ENCODE measurements around the gene DLST. TPM values are rescaled to one million over a fixed set of nuclear protein-coding genes. Genes with fewer than 3 reads are reported as not detected.

Gene DLST
- polyA plus RNA-seq, 2 of the 4 experiments (the other 2 are of a cell fraction): 102 to 129 TPM

DNA sequence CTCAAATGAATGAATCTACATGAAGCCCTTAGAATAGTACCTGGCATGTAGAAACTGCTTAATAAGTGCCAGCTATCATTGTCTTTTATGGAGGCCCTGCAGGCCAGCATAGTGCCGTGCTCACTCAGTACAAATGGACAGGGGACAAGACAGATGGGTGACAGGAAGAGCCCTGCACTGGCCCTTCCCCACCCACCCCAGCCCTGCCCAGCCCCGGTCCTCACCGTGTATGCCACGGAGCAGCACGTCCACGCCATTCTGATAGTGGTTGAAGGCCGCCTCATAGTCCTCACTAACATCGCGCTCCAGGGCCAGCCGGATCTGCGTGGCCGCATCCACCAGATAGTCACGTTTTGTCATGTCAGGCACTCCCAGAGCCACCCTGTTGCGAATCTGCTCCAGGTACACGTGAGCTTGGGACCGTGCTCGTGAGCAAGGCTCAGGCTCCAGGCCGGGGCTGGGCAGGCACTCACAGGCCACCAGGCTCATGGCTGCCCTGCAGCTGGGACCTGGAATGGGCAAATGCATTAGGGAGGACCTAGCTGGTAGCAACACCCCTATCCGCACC lies 39.4 kb downstream of the DLST start:
- ATAC-seq (no peak), DNase-seq (ENCODE audit: low read depth in 1 of 2, low spot score in 1 of 2) (no peak), FAIRE-seq (no peak)
- Histone ChIP-seq H3K27ac (no peak overlapping the region), H3K4me3 (no peak overlapping the region), H3K4me1 (no peaks in the 10 kb centered on the region), H3K9me3 (no peaks in the 10 kb centered on the region), H3K4me2 (no peak overlapping the region)
- WGBS (ENCODE audit: missing lambda C conversion rate): 94% methylated on average over 17 of the region's 19 CpGs
- POLR2A ChIA-PET: interaction anchor here (0.5 kb wide), 1 partner anchor 158 kb away, joined by 9 read pairs; no protein-coding TSS in a partner anchor
- CTCF ChIA-PET: interaction anchor here (0.6 to 5.7 kb wide), 10 partner anchors 13 to 376 kb away, joined by 3 to 30 read pairs (median 4); no protein-coding TSS in a partner anchor
- TF ChIP-seq, protein P1, sequence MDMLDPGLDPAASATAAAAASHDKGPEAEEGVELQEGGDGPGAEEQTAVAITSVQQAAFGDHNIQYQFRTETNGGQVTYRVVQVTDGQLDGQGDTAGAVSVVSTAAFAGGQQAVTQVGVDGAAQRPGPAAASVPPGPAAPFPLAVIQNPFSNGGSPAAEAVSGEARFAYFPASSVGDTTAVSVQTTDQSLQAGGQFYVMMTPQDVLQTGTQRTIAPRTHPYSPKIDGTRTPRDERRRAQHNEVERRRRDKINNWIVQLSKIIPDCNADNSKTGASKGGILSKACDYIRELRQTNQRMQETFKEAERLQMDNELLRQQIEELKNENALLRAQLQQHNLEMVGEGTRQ (IDR thresholded peaks at IDR 0.05): no peak
- TF ChIP-seq, protein P2, sequence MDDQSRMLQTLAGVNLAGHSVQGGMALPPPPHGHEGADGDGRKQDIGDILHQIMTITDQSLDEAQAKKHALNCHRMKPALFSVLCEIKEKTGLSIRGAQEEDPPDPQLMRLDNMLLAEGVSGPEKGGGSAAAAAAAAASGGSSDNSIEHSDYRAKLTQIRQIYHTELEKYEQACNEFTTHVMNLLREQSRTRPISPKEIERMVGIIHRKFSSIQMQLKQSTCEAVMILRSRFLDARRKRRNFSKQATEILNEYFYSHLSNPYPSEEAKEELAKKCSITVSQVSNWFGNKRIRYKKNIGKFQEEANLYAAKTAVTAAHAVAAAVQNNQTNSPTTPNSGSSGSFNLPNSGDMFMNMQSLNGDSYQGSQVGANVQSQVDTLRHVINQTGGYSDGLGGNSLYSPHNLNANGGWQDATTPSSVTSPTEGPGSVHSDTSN (IDR thresholded peaks at IDR 0.05): no peak
- no peak for TF ChIP-seq ZFP36 (IDR thresholded peaks at IDR 0.05; ENCODE audit: borderline replicate concordance, partially characterized antibody)
- TF ChIP-seq RFX5 (IDR thresholded peaks at IDR 0.05): no peak
- TF ChIP-seq, protein P3, sequence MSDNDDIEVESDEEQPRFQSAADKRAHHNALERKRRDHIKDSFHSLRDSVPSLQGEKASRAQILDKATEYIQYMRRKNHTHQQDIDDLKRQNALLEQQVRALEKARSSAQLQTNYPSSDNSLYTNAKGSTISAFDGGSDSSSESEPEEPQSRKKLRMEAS (IDR thresholded peaks at IDR 0.05): no peak

DNA sequence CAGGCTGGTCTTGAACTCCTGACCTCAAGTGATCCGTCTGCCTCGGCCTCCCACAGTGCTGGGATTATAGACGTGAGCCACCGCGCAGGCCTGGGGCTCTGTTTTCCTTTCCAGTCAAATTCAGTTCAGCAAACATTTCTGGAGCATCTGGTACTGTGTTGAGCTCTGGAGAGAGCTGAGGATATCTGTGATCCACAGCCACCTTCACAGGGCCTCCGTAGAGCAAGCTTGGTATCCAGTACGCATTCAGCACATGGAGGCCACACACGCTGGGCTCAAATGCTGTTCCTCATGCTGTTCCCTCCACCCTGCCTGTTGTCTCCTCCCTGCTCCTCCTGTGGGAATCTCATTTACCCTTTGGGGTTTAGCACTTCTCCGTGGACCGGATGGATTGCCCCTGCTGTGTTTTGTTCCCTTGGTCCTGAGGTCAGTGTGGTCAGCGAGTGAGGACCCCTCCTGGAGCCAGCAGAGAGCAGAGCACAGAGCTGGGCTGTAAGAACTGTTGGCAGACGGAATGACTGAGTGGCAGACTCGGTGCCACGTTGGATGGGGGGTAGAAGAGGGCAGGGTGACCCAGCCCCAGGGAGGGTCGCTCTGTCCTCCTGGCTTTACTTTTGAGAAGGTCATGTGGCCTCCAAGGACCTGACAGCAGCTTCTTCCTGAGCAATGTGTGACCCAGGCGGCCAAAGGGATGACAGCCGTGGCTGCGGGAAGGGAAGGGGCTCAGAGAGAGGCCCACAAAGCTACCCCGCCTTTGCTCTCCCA lies 40.5 kb downstream of the DLST start:
- TF ChIP-seq HOXB5 (CRISPR knock-in tag; IDR thresholded peaks at IDR 0.05) (no peak), RFX5 (IDR thresholded peaks at IDR 0.05) (no peak), RCOR1 (IDR thresholded peaks at IDR 0.05; ENCODE audit: low read depth, low read length) (no peak), FOSB (CRISPR knock-in tag; IDR thresholded peaks at IDR 0.05) (no peak), FOSL2 (IDR thresholded peaks at IDR 0.05) (no peak), FOSL2 (CRISPR knock-in tag; IDR thresholded peaks at IDR 0.05) (no peak), CBX2 (IDR thresholded peaks at IDR 0.05; ENCODE audit: borderline replicate concordance, low read depth) (no peak), JUN (IDR thresholded peaks at IDR 0.05) (no peak), TFCP2L1 (CRISPR knock-in tag; IDR thresholded peaks at IDR 0.05) (no peak), FOXS1 (CRISPR knock-in tag; IDR thresholded peaks at IDR 0.05) (no peak), ZSCAN20 (CRISPR knock-in tag; IDR thresholded peaks at IDR 0.05) (no peak), CBX8 (IDR thresholded peaks at IDR 0.05) (no peak), NFE2L2 (conservative IDR thresholded peaks at IDR 0.05; ENCODE audit: low read length) (no peak), EHMT2 (IDR thresholded peaks at IDR 0.05; ENCODE audit: low read depth) (no peak), ZNF302 (CRISPR knock-in tag; IDR thresholded peaks at IDR 0.05) (no peak)
- TF ChIP-seq, protein P4, sequence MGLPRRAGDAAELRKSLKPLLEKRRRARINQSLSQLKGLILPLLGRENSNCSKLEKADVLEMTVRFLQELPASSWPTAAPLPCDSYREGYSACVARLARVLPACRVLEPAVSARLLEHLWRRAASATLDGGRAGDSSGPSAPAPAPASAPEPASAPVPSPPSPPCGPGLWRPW (IDR thresholded peaks at IDR 0.05): no peak
- TF ChIP-seq, protein P5, sequence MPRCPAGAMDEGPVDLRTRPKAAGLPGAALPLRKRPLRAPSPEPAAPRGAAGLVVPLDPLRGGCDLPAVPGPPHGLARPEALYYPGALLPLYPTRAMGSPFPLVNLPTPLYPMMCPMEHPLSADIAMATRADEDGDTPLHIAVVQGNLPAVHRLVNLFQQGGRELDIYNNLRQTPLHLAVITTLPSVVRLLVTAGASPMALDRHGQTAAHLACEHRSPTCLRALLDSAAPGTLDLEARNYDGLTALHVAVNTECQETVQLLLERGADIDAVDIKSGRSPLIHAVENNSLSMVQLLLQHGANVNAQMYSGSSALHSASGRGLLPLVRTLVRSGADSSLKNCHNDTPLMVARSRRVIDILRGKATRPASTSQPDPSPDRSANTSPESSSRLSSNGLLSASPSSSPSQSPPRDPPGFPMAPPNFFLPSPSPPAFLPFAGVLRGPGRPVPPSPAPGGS (IDR thresholded peaks at IDR 0.05): no peak
- ATAC-seq (no peak; a peak in 1 of 6 replicates), DNase-seq (ENCODE audit: low read depth in 1 of 2, low spot score in 1 of 2) (no peak), FAIRE-seq (no peak)
- ChIA-PET POLR2A (no interaction called here), CTCF (interaction anchor here (1.2 to 5.7 kb wide), 6 partner anchors 11 to 166 kb away, joined by 4 to 30 read pairs (median 8); no protein-coding TSS in a partner anchor)
- WGBS (ENCODE audit: missing lambda C conversion rate): 82% methylated on average over 18 of the region's 19 CpGs
- peak overlapping the region; percentile 59; the same call in 1 of the 3 replicates for H3K4me2 ChIP-seq
- H3K4me3 ChIP-seq: no peak overlapping the region; the same call in 2 of the 3 replicates
- H3K4me1 ChIP-seq: no peaks in the 10 kb centered on the region
- H3K9me3 ChIP-seq: no peaks in the 10 kb centered on the region
- no peak overlapping the region; a peak in 1 of 6 replicates for H3K27ac ChIP-seq
